K562 (cell line): Measurements from ENCODE around the gene TRIM38. TPM values are rescaled to one million over a fixed set of nuclear protein-coding genes. Genes with fewer than 3 reads are reported as not detected.

Experiments
- BMI1 ChIP-seq: fragments of 150-350 bp; IDR thresholded peaks from 2 replicates; pipeline ENCODE4 v1.6.1; 2014; ENCODE audit warnings: low read length
- NR2F6 ChIP-seq: fragments of 450-650 bp; formaldehyde crosslinking; IDR thresholded peaks from 2 replicates; pipeline ENCODE4 v1.4.0; 2020; ENCODE audit warnings: mild to moderate bottlenecking
- SP1 ChIP-seq: sonication (generic); formaldehyde crosslinking; IDR thresholded peaks from 2 replicates; pipeline ENCODE4 v1.8.1; 2022; ENCODE audit warnings: mild to moderate bottlenecking, missing genetic modification reagents
- SREBF2 ChIP-seq: sonication (generic); formaldehyde crosslinking; IDR thresholded peaks from 2 replicates; pipeline ENCODE4 v1.4.0; 2020; ENCODE audit warnings: mild to moderate bottlenecking, missing genetic modification reagents
- TCFL5 ChIP-seq: fragments of 250-450 bp; sonication (Bioruptor Pico); conservative IDR thresholded peaks from 2 replicates; pipeline ENCODE4 v1.6.1; 2021; ENCODE audit warnings: mild to moderate bottlenecking, moderate library complexity, matching md5 sums
- ZNF551 ChIP-seq: fragments of 250-450 bp; sonication (Bioruptor Pico); IDR thresholded peaks from 2 replicates; pipeline ENCODE4 v1.5.0; 2021; ENCODE audit warnings: mild to moderate bottlenecking, moderate library complexity
- ZNF695 ChIP-seq: fragments of 450-650 bp; formaldehyde crosslinking; IDR thresholded peaks from 2 replicates; pipeline ENCODE4 v1.4.0; 2020; ENCODE audit warnings: mild to moderate bottlenecking, moderate library complexity
- ZNF707 ChIP-seq: fragments of 250-450 bp; sonication (Bioruptor Pico); conservative IDR thresholded peaks from 2 replicates; pipeline ENCODE4 v1.8.0; 2022; ENCODE audit warnings: inconsistent platforms, mild to moderate bottlenecking, moderate library complexity
- polyA plus RNA-seq, 8 experiments: library from polyadenylated mRNA; depleted of rRNA in 4 of 8; stranded (reverse) in 5 of 8; unstranded in 3 of 8; fragments of >200 nt; fragmentation: Nextera tagmentation in 2 of 8; fragmentation: Illumina TruSeq in 1 of 8; extraction: Ambion mirVana in 2 of 8; extraction: Trizol in 1 of 8; gene quantifications; 2 replicates each; pipeline versions ENCODE4 v1.2.1 to v1.2.3, GENCODE V29; 2011 to 2014; ENCODE audit warnings: inconsistent platforms in 1 of 8, missing spikeins in 1 of 8
- total RNA-seq, 7 experiments: library from RNA; depleted of rRNA in 6 of 7; stranded (reverse); fragments of >200 nt in 6 of 7; fragmentation: Illumina TruSeq in 2 of 7; extraction: Trizol in 2 of 7; gene quantifications; 2 replicates each; pipeline versions ENCODE4 v1.2.1 to v1.2.3, GENCODE V29; 2011 to 2021; ENCODE audit warnings: low replicate concordance in 1 of 7
- TF ChIP-seq, protein P1 (sequence below): fragments of 450-650 bp; IDR thresholded peaks from 2 replicates; pipeline ENCODE4 v1.6.1; 2016; ENCODE audit warnings: mild to moderate bottlenecking, moderate library complexity
- TF ChIP-seq, protein P2 (sequence below), 2 experiments: fragments of 150-350 bp in 1 of 2; IDR thresholded peaks; 2 replicates each; pipeline ENCODE4 v1.6.1; 2012 to 2016; ENCODE audit warnings: low read depth in 2 of 2, low read length in 2 of 2, mild to moderate bottlenecking in 1 of 2, moderate library complexity in 1 of 2

Gene TRIM38
- total and polyA plus RNA-seq, 9 of the 15 experiments (the other 6 are each of a cell fraction or from before 2014, with no cell fraction given): 1.7 to 6.7 (median 6.3) TPM

DNA sequence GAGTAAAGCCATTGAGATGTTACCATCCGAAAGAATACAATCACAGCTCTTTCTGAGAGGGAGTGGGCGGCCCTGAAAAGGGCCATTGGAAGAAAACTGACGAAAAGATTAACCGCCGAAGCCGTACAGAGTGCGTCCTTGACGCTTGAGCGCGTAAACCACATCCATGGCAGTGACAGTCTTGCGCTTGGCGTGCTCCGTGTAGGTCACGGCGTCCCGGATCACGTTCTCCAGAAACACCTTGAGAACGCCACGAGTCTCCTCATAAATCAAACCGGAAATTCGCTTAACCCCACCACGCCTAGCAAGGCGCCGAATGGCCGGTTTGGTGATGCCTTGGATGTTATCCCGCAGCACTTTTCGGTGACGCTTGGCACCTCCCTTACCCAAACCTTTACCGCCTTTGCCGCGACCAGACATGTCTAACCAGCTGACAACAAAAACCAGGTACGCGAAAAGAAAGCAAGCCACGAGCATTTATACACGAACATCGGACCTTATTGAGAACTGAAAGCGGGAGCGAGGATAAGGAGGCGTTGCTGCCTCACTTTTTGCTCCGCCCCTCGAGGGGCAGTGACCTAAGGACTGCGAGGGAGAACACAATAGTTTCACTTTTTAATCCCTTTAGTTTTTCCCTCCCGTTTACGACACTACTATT lies 64.4 kb downstream of the TRIM38 start (continued):
- TF ChIP-seq, protein P1, sequence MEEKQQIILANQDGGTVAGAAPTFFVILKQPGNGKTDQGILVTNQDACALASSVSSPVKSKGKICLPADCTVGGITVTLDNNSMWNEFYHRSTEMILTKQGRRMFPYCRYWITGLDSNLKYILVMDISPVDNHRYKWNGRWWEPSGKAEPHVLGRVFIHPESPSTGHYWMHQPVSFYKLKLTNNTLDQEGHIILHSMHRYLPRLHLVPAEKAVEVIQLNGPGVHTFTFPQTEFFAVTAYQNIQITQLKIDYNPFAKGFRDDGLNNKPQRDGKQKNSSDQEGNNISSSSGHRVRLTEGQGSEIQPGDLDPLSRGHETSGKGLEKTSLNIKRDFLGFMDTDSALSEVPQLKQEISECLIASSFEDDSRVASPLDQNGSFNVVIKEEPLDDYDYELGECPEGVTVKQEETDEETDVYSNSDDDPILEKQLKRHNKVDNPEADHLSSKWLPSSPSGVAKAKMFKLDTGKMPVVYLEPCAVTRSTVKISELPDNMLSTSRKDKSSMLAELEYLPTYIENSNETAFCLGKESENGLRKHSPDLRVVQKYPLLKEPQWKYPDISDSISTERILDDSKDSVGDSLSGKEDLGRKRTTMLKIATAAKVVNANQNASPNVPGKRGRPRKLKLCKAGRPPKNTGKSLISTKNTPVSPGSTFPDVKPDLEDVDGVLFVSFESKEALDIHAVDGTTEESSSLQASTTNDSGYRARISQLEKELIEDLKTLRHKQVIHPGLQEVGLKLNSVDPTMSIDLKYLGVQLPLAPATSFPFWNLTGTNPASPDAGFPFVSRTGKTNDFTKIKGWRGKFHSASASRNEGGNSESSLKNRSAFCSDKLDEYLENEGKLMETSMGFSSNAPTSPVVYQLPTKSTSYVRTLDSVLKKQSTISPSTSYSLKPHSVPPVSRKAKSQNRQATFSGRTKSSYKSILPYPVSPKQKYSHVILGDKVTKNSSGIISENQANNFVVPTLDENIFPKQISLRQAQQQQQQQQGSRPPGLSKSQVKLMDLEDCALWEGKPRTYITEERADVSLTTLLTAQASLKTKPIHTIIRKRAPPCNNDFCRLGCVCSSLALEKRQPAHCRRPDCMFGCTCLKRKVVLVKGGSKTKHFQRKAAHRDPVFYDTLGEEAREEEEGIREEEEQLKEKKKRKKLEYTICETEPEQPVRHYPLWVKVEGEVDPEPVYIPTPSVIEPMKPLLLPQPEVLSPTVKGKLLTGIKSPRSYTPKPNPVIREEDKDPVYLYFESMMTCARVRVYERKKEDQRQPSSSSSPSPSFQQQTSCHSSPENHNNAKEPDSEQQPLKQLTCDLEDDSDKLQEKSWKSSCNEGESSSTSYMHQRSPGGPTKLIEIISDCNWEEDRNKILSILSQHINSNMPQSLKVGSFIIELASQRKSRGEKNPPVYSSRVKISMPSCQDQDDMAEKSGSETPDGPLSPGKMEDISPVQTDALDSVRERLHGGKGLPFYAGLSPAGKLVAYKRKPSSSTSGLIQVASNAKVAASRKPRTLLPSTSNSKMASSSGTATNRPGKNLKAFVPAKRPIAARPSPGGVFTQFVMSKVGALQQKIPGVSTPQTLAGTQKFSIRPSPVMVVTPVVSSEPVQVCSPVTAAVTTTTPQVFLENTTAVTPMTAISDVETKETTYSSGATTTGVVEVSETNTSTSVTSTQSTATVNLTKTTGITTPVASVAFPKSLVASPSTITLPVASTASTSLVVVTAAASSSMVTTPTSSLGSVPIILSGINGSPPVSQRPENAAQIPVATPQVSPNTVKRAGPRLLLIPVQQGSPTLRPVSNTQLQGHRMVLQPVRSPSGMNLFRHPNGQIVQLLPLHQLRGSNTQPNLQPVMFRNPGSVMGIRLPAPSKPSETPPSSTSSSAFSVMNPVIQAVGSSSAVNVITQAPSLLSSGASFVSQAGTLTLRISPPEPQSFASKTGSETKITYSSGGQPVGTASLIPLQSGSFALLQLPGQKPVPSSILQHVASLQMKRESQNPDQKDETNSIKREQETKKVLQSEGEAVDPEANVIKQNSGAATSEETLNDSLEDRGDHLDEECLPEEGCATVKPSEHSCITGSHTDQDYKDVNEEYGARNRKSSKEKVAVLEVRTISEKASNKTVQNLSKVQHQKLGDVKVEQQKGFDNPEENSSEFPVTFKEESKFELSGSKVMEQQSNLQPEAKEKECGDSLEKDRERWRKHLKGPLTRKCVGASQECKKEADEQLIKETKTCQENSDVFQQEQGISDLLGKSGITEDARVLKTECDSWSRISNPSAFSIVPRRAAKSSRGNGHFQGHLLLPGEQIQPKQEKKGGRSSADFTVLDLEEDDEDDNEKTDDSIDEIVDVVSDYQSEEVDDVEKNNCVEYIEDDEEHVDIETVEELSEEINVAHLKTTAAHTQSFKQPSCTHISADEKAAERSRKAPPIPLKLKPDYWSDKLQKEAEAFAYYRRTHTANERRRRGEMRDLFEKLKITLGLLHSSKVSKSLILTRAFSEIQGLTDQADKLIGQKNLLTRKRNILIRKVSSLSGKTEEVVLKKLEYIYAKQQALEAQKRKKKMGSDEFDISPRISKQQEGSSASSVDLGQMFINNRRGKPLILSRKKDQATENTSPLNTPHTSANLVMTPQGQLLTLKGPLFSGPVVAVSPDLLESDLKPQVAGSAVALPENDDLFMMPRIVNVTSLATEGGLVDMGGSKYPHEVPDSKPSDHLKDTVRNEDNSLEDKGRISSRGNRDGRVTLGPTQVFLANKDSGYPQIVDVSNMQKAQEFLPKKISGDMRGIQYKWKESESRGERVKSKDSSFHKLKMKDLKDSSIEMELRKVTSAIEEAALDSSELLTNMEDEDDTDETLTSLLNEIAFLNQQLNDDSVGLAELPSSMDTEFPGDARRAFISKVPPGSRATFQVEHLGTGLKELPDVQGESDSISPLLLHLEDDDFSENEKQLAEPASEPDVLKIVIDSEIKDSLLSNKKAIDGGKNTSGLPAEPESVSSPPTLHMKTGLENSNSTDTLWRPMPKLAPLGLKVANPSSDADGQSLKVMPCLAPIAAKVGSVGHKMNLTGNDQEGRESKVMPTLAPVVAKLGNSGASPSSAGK: peak; percentile 82
- TF ChIP-seq, protein P2, sequence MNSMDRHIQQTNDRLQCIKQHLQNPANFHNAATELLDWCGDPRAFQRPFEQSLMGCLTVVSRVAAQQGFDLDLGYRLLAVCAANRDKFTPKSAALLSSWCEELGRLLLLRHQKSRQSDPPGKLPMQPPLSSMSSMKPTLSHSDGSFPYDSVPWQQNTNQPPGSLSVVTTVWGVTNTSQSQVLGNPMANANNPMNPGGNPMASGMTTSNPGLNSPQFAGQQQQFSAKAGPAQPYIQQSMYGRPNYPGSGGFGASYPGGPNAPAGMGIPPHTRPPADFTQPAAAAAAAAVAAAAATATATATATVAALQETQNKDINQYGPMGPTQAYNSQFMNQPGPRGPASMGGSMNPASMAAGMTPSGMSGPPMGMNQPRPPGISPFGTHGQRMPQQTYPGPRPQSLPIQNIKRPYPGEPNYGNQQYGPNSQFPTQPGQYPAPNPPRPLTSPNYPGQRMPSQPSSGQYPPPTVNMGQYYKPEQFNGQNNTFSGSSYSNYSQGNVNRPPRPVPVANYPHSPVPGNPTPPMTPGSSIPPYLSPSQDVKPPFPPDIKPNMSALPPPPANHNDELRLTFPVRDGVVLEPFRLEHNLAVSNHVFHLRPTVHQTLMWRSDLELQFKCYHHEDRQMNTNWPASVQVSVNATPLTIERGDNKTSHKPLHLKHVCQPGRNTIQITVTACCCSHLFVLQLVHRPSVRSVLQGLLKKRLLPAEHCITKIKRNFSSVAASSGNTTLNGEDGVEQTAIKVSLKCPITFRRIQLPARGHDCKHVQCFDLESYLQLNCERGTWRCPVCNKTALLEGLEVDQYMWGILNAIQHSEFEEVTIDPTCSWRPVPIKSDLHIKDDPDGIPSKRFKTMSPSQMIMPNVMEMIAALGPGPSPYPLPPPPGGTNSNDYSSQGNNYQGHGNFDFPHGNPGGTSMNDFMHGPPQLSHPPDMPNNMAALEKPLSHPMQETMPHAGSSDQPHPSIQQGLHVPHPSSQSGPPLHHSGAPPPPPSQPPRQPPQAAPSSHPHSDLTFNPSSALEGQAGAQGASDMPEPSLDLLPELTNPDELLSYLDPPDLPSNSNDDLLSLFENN (IDR thresholded peaks at IDR 0.05; ENCODE audit: low read depth in 2 of 2, low read length in 2 of 2): peak in 1 of 2 experiments; percentile 94; a peak in 2 of 4 replicates
- TF ChIP-seq ZNF695 (CRISPR knock-in tag) (0 out of 2 replicates have a peak, but pooled peaks have one; percentile 82), ZNF551 (CRISPR knock-in tag) (peak; percentile 74; the same call in 1 of the 2 replicates), NR2F6 (CRISPR knock-in tag) (peak; percentile 96), TCFL5 (CRISPR knock-in tag) (no peak), SP1 (CRISPR knock-in tag) (peak; percentile 94), SREBF2 (no peak), BMI1 (no peak), ZNF707 (no peak)
